HCT116 (cell line): ENCODE data around the gene PRG2. TPM values are rescaled to one million over a fixed set of nuclear protein-coding genes. Genes with fewer than 3 reads are reported as not detected.

Experiments
- ATAC-seq: fragments of 200-7000 bp; cut with Tn5 transposase; 2 replicates; pipeline ENCODE4 v1.9.1; 2020; ENCODE audit warnings: mild to moderate bottlenecking, moderate library complexity
- BruUV-seq: library from RNA; stranded (reverse); fragments of 400-500 nt; replicated peaks from 2 replicates; lab custom pipeline; 2021; lab: Mats Ljungman, UMichigan
- CTCF ChIA-PET: fragments of 300-600 bp; sonication (Branson Sonifier 250); formaldehyde crosslinking; loops from one replicate; lab custom pipeline; 2021; ENCODE audit warnings: antibody characterized with exemption; lab: Charles Lee
- POLR2A ChIA-PET: fragments of 300-600, 350-600 bp; sonication (Branson Sonifier 250); formaldehyde crosslinking; loops from one replicate; lab custom pipeline; 2021; ENCODE audit warnings: antibody characterized with exemption; lab: Charles Lee
- RAD21 ChIA-PET, 2 experiments: fragments of 300-600 bp; sonication (Branson Sonifier 250); formaldehyde crosslinking; loops; one replicate each; lab custom pipeline; 2023; ENCODE audit warnings: low total read pairs in 2 of 2; ENCODE audit not compliant: uncharacterized antibody in 2 of 2, unreplicated experiment in 2 of 2, low non-redundant PET in 1 of 2; lab: Charles Lee
- DNase-seq: peaks from one replicate; pipeline ENCODE4 v3.0.0-alpha.2; 2010; ENCODE audit warnings: low read depth, low spot score
- H2AFZ ChIP-seq: fragments of 200-600 bp; shearing (Covaris generic), sonication (generic); 2 replicates; pipeline ENCODE4 v1.6.1; 2017; ENCODE audit warnings: low read depth, mixed run types, mixed read lengths, antibody characterized with exemption, low read length; ENCODE audit not compliant: poor library complexity, severe bottlenecking
- H3K27ac ChIP-seq: 2 replicates; pipeline ENCODE4 v1.5.1; 2012; ENCODE audit warnings: low read depth, low read length
- H3K27me3 ChIP-seq: fragments of 200-600 bp; sonication (generic); 2 replicates; pipeline ENCODE4 v1.6.1; 2016; ENCODE audit warnings: mixed run types, low read length, mixed read lengths; ENCODE audit not compliant: insufficient read depth
- H3K36me3 ChIP-seq, 2 experiments: fragments of 200-500 bp in 1 of 2; fragments of 200-600 bp in 1 of 2; sonication (Bioruptor generic) in 1 of 2; sonication (generic) in 1 of 2; 2 replicates each; pipeline versions ENCODE4 v1.5.1 to v1.6.1; 2014 to 2016; ENCODE audit warnings: low read length in 2 of 2, inconsistent platforms in 1 of 2, mixed read lengths in 1 of 2, mixed run types in 1 of 2; ENCODE audit not compliant: insufficient read depth in 2 of 2, control insufficient read depth in 1 of 2
- H3K4me1 ChIP-seq, 2 experiments: fragments of 200-600 bp in 1 of 2; sonication (generic) in 1 of 2; 2 replicates each; pipeline versions ENCODE4 v1.5.1 to v1.6.1; 2012 to 2017; ENCODE audit warnings: low read length in 2 of 2, inconsistent platforms in 1 of 2, mild to moderate bottlenecking in 1 of 2, mixed read lengths in 1 of 2, mixed run types in 1 of 2, moderate library complexity in 1 of 2; ENCODE audit not compliant: insufficient read depth in 2 of 2, control insufficient read depth in 1 of 2
- H3K4me2 ChIP-seq: fragments of 200-600 bp; sonication (generic); 2 replicates; pipeline ENCODE4 v1.6.1; 2017; ENCODE audit warnings: mixed run types, low read length, mixed read lengths
- H3K4me3 ChIP-seq, 2 experiments: fragments of 200-600 bp in 1 of 2; sonication (generic) in 1 of 2; replicated peaks in 1 of 2; 2 replicates each; pipeline ENCODE4 v1.5.1; 2011 to 2016; ENCODE audit warnings: low read length in 2 of 2, control low read depth in 1 of 2, low read depth in 1 of 2, mild to moderate bottlenecking in 1 of 2, mixed read lengths in 1 of 2, mixed run types in 1 of 2
- H3K79me2 ChIP-seq: fragments of 200-600 bp; sonication (generic); 2 replicates; pipeline ENCODE4 v1.6.1; 2017; ENCODE audit warnings: mild to moderate bottlenecking, mixed run types, low read length, moderate library complexity, mixed read lengths; ENCODE audit not compliant: insufficient read depth
- H3K9ac ChIP-seq: fragments of 200-600 bp; sonication (generic); 2 replicates; pipeline ENCODE4 v1.6.1; 2016; ENCODE audit warnings: low read length, mixed read lengths
- H3K9me2 ChIP-seq: fragments of 200-600 bp; sonication (generic), shearing (Covaris generic); 2 replicates; pipeline ENCODE4 v1.6.1; 2017; ENCODE audit warnings: mixed run types, mild to moderate bottlenecking, moderate library complexity; ENCODE audit not compliant: insufficient read depth
- H3K9me3 ChIP-seq, 2 experiments: fragments of 200-500 bp in 1 of 2; fragments of 200-600 bp in 1 of 2; sonication (Bioruptor generic) in 1 of 2; sonication (generic) in 1 of 2; 2 replicates each; pipeline ENCODE4 v1.6.1; 2014 to 2017; ENCODE audit warnings: low read length in 2 of 2, mixed read lengths in 2 of 2, inconsistent platforms in 1 of 2, low read depth in 1 of 2, mild to moderate bottlenecking in 1 of 2, mixed run types in 1 of 2, moderate library complexity in 1 of 2; ENCODE audit not compliant: control insufficient read depth in 1 of 2, insufficient read depth in 1 of 2
- H4K20me1 ChIP-seq: fragments of 200-600 bp; sonication (generic), shearing (Covaris generic); 2 replicates; pipeline ENCODE4 v1.6.1; 2017; ENCODE audit warnings: mixed run types, mild to moderate bottlenecking, moderate library complexity; ENCODE audit not compliant: insufficient read depth
- CEBPB ChIP-seq: IDR thresholded peaks from 2 replicates; pipeline ENCODE4 v1.6.1; 2012; ENCODE audit warnings: low read depth
- CTCF ChIP-seq, 3 experiments: fragments of 200-600 bp in 1 of 3; sonication (generic) in 1 of 3; IDR thresholded peaks in 2 of 3; conservative IDR thresholded peaks in 1 of 3; 2 replicates each; pipeline ENCODE4 v1.5.1; 2012 to 2017; ENCODE audit warnings: low read depth in 2 of 3, low read length in 2 of 3, antibody characterized with exemption in 1 of 3, borderline replicate concordance in 1 of 3, control low read depth in 1 of 3, mild to moderate bottlenecking in 1 of 3, mixed read lengths in 1 of 3, mixed run types in 1 of 3, moderate library complexity in 1 of 3; ENCODE audit not compliant: insufficient read depth in 1 of 3
- EGR1 ChIP-seq: IDR thresholded peaks from 2 replicates; pipeline ENCODE4 v1.6.1; 2012; ENCODE audit warnings: low read depth
- ELF1 ChIP-seq: IDR thresholded peaks from 2 replicates; pipeline ENCODE4 v1.6.1; 2012; ENCODE audit warnings: low read depth, borderline replicate concordance
- JUND ChIP-seq: IDR thresholded peaks from 2 replicates; pipeline ENCODE4 v1.6.1; 2012
- RAD21 ChIP-seq: IDR thresholded peaks from 2 replicates; pipeline ENCODE4 v1.6.1; 2012; ENCODE audit warnings: low read depth, mild to moderate bottlenecking
- REST ChIP-seq: IDR thresholded peaks from 2 replicates; pipeline ENCODE4 v1.6.1; 2012; ENCODE audit warnings: low read depth
- SRF ChIP-seq: IDR thresholded peaks from 2 replicates; pipeline ENCODE4 v1.6.1; 2012; ENCODE audit warnings: low read depth
- YY1 ChIP-seq: IDR thresholded peaks from 2 replicates; pipeline ENCODE4 v1.6.1; 2011; ENCODE audit warnings: low read length, low read depth, moderate library complexity, mild to moderate bottlenecking; ENCODE audit not compliant: insufficient replicate concordance; ENCODE audit errors: extremely low read depth
- ZBTB33 ChIP-seq: IDR thresholded peaks from 2 replicates; pipeline ENCODE4 v1.6.1; 2011; ENCODE audit warnings: mild to moderate bottlenecking, low read length, moderate library complexity; ENCODE audit not compliant: insufficient replicate concordance; ENCODE audit errors: extremely low read depth
- ZFX ChIP-seq: fragments of 450-650 bp; IDR thresholded peaks from 2 replicates; pipeline ENCODE4 v1.6.1; 2017
- intact Hi-C: fragments of 100-400 bp; cut with micrococcal nuclease; formaldehyde crosslinking; loops from 2 replicates; pipeline ENCODE4 v1.10.0; 2022
- total RNA-seq: library from RNA; stranded (reverse); gene quantifications from one replicate; pipeline ENCODE4 v1.2.1, GENCODE V29; 2021; ENCODE audit not compliant: unreplicated experiment

Gene PRG2
- total RNA-seq, 1 experiment from 2014 or later = 0.81 TPM

GRCh38 chr11:57392763-57393105 is 2.3 kb upstream of the PRG2 start:
- H3K9me3 ChIP-seq = no peaks in the 10 kb centered on the region
- H3K4me3 ChIP-seq = no peak overlapping the region
- no peaks in the 10 kb centered on the region for H3K9me2 ChIP-seq
- no peak overlapping the region for H3K27ac ChIP-seq
- no peak overlapping the region for H3K4me2 ChIP-seq
- POLR2A ChIA-PET = no interaction called here
- no peak overlapping the region for H2AFZ ChIP-seq
- ATAC-seq (no peak), DNase-seq (no peak)
- no peaks in the 10 kb centered on the region for H3K36me3 ChIP-seq
- H3K9ac ChIP-seq = no peak overlapping the region
- no peaks in the 10 kb centered on the region for H3K79me2 ChIP-seq
- intact Hi-C loops = no loop called here
- BruUV-seq = no TSS peak
- TF ChIP-seq CTCF (IDR thresholded peaks at IDR 0.05 in 2 of 3, conservative IDR thresholded peaks at IDR 0.05 in 1 of 3; ENCODE audit: borderline replicate concordance in 1 of 3, insufficient read depth in 1 of 3, low read depth in 2 of 3, low read length in 2 of 3) (no peak), CEBPB (no peak), ZBTB33 (no peak), EGR1 (no peak), RAD21 (no peak), YY1 (no peak), ELF1 (no peak), ZFX (no peak), SRF (no peak), REST (no peak), JUND (no peak)
- RAD21 ChIA-PET = no interaction called here
- H4K20me1 ChIP-seq = no peaks in the 10 kb centered on the region
- CTCF ChIA-PET = no interaction called here
- H3K4me1 ChIP-seq = no peaks in the 10 kb centered on the region
- H3K27me3 ChIP-seq = peaks cover 5% of the 10 kb centered on the region
